Peyer's patch (tissue), 4 donors: ENCODE data around the gene INF2.

Experiments
- CTCF ChIP-seq, 6 experiments: fragments of 450-650 bp in 4 of 6; fragments of 200-600 bp in 2 of 6; sonication (generic) in 1 of 6; IDR thresholded peaks; one replicate each; pipeline ENCODE4 v1.5.1; 2017 to 2019; ENCODE audit warnings: antibody characterized with exemption in 6 of 6, mild to moderate bottlenecking in 3 of 6, moderate library complexity in 1 of 6
- POLR2A ChIP-seq, 2 donors: fragments of 450-650 bp; IDR thresholded peaks; one replicate each; pipeline ENCODE4 v1.5.1; 2017; ENCODE audit warnings: antibody characterized with exemption in 2 of 2, mild to moderate bottlenecking in 2 of 2, moderate library complexity in 2 of 2

- TF ChIP-seq CTCF (IDR thresholded peaks at IDR 0.05) = no peak
- no peak for TF ChIP-seq POLR2A (IDR thresholded peaks at IDR 0.05)
Measured at GRCh38 chr14:104729835-104730181, 40.4 kb downstream of the INF2 start.
